Ishikawa (cell line): Measurements from ENCODE around the gene MGA.

Experiments
- CEBPB ChIP-seq: IDR thresholded peaks from 2 replicates; pipeline ENCODE4 v1.6.1; 2012
- CREB1 ChIP-seq: IDR thresholded peaks from 2 replicates; pipeline ENCODE4 v1.6.1; 2012; ENCODE audit warnings: low read depth
- EGR1 ChIP-seq: IDR thresholded peaks from 2 replicates; pipeline ENCODE4 v1.6.1; 2012
- EP300 ChIP-seq: IDR thresholded peaks from 2 replicates; pipeline ENCODE4 v1.6.1; 2012; ENCODE audit warnings: borderline replicate concordance
- FOXM1 ChIP-seq: IDR thresholded peaks from 2 replicates; pipeline ENCODE4 v1.6.1; 2012; ENCODE audit warnings: low read depth, borderline replicate concordance
- NFIC ChIP-seq: IDR thresholded peaks from 2 replicates; pipeline ENCODE4 v1.6.1; 2012
- RAD21 ChIP-seq: IDR thresholded peaks from 2 replicates; pipeline ENCODE4 v1.6.1; 2012; ENCODE audit warnings: low read depth
- TAF1 ChIP-seq: IDR thresholded peaks from 2 replicates; pipeline ENCODE4 v1.6.1; 2012; ENCODE audit warnings: low read depth, mild to moderate bottlenecking
- TCF12 ChIP-seq: IDR thresholded peaks from 2 replicates; pipeline ENCODE4 v1.6.1; 2012; ENCODE audit warnings: low read depth
- TEAD4 ChIP-seq: IDR thresholded peaks from 2 replicates; pipeline ENCODE4 v1.6.1; 2012
- USF1 ChIP-seq: IDR thresholded peaks from 2 replicates; pipeline ENCODE4 v1.6.1; 2012
- YY1 ChIP-seq: IDR thresholded peaks from 2 replicates; pipeline ENCODE4 v1.6.1; 2012; ENCODE audit warnings: low read depth
- ZBTB7A ChIP-seq: IDR thresholded peaks from 2 replicates; pipeline ENCODE4 v1.6.1; 2012; ENCODE audit warnings: low read depth
- TF ChIP-seq, protein P1 (sequence below): IDR thresholded peaks from 2 replicates; pipeline ENCODE4 v1.6.1; 2012
- TF ChIP-seq, protein P2 (sequence below): IDR thresholded peaks from 2 replicates; pipeline ENCODE4 v1.6.1; 2012; ENCODE audit warnings: low read depth, mild to moderate bottlenecking

The MGA gene

GRCh38 chr15:41821831-41822230 lies 161.6 kb downstream of the MGA start:
- TF ChIP-seq, protein P1, sequence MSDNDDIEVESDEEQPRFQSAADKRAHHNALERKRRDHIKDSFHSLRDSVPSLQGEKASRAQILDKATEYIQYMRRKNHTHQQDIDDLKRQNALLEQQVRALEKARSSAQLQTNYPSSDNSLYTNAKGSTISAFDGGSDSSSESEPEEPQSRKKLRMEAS, result no peak
- no peak for TF ChIP-seq USF1
- no peak for TF ChIP-seq EGR1
- TF ChIP-seq NFIC, result no peak
- TF ChIP-seq TAF1, result no peak
- no peak for TF ChIP-seq FOXM1
- no peak for TF ChIP-seq CEBPB
- no peak for TF ChIP-seq CREB1
- TF ChIP-seq YY1, result no peak
- no peak for TF ChIP-seq TEAD4
- no peak for TF ChIP-seq RAD21

GRCh38 chr15:41822471-41822870 lies 162.3 kb downstream of the MGA start:
- TF ChIP-seq TAF1, result no peak
- no peak for TF ChIP-seq TEAD4
- TF ChIP-seq NFIC, result no peak
- TF ChIP-seq CREB1, result no peak
- TF ChIP-seq, protein P2, sequence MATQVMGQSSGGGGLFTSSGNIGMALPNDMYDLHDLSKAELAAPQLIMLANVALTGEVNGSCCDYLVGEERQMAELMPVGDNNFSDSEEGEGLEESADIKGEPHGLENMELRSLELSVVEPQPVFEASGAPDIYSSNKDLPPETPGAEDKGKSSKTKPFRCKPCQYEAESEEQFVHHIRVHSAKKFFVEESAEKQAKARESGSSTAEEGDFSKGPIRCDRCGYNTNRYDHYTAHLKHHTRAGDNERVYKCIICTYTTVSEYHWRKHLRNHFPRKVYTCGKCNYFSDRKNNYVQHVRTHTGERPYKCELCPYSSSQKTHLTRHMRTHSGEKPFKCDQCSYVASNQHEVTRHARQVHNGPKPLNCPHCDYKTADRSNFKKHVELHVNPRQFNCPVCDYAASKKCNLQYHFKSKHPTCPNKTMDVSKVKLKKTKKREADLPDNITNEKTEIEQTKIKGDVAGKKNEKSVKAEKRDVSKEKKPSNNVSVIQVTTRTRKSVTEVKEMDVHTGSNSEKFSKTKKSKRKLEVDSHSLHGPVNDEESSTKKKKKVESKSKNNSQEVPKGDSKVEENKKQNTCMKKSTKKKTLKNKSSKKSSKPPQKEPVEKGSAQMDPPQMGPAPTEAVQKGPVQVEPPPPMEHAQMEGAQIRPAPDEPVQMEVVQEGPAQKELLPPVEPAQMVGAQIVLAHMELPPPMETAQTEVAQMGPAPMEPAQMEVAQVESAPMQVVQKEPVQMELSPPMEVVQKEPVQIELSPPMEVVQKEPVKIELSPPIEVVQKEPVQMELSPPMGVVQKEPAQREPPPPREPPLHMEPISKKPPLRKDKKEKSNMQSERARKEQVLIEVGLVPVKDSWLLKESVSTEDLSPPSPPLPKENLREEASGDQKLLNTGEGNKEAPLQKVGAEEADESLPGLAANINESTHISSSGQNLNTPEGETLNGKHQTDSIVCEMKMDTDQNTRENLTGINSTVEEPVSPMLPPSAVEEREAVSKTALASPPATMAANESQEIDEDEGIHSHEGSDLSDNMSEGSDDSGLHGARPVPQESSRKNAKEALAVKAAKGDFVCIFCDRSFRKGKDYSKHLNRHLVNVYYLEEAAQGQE, result no peak
- no peak for TF ChIP-seq USF1
- TF ChIP-seq CEBPB, result no peak
- no peak for TF ChIP-seq EP300
- TF ChIP-seq ZBTB7A, result no peak
- no peak for TF ChIP-seq EGR1
- TF ChIP-seq, protein P1, result no peak
- no peak for TF ChIP-seq FOXM1
- TF ChIP-seq RAD21, result no peak
- TF ChIP-seq TCF12, result no peak
